GM10248 (cell line): ENCODE measurements around the gene RGL1.

Experiments used
- CTCF ChIA-PET: fragments of 300-600 bp; sonication (Branson Sonifier 250); formaldehyde crosslinking; extraction: SDS; loops from one replicate; lab custom pipeline; 2021; ENCODE audit warnings: antibody characterized with exemption; lab: Yijun Ruan, JAX
- POLR2A ChIA-PET: fragments of 350-650 bp; sonication (Branson Sonifier 250); formaldehyde crosslinking; extraction: SDS; loops from one replicate; lab custom pipeline; 2020; ENCODE audit warnings: antibody characterized with exemption; lab: Yijun Ruan, JAX
- DNase-seq: peaks from one replicate; pipeline ENCODE4 v3.0.0; 2012; ENCODE audit errors: extremely low spot score
- CTCF ChIP-seq: IDR thresholded peaks from 2 replicates; pipeline ENCODE4 v1.5.1; 2012; ENCODE audit warnings: mild to moderate bottlenecking, low read depth; ENCODE audit errors: extremely low read depth, missing control alignments, control extremely low read depth

Gene RGL1

DNA sequence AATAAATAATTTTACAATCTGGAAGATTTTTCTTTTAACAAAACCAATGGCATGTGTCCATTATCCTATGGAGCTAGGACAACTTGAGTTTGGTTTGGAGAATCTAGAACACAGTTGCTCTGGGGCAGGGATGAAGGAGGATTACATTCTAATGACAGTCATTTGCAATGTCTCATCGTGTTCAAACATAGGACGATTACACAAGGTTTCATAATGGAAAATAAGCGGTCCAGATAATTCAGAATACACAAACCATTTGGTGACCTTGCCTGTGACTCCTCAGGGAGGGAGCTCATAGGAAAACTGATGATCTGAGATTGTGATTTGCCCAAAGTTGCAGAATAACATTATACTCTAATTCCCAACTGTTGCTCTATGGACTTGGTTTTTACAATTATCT, 27.6 kb upstream of the RGL1 start:
- ChIA-PET POLR2A (no interaction called here), CTCF (interaction anchor here (0.9 to 1.9 kb wide), 5 partner anchors 11 to 92 kb away, joined by 3 to 8 read pairs (median 3); no protein-coding TSS in a partner anchor)
- no peak for TF ChIP-seq CTCF
- DNase-seq = no peak

GRCh38 chr1:183778045-183778444, 26.9 kb upstream of the RGL1 start:
- no peak for TF ChIP-seq CTCF
- ChIA-PET CTCF (interaction anchor here (0.9 to 1.9 kb wide), 5 partner anchors 11 to 93 kb away, joined by 3 to 8 read pairs (median 3); no protein-coding TSS in a partner anchor), POLR2A (no interaction called here)
- no peak for DNase-seq

GRCh38 chr1:183778568-183779433, 26.1 kb upstream of the RGL1 start:
- DNase-seq = no peak
- ChIA-PET POLR2A (no interaction called here), CTCF (no interaction called here)
- TF ChIP-seq CTCF = no peak

DNA sequence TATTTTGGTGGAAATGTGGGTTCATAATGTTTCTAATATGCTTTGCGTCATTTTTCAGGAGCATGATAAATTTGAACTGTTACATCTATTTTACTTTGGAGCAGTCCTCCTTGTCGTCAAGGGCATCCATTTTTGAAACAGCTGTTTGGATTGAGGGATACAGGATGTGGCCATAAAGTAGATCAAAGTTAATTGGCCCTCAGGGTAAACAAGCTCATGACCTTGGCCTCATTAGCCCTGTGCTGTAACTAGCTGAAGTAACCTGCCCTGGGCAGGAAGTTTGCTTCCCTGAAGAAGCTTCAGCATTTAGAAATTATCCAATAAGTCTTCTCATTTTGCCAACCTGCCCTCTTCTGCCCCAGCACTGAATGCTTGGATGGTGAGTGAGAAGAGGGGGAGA, 24.8 kb upstream of the RGL1 start:
- ChIA-PET POLR2A (no interaction called here), CTCF (interaction anchor here (0.9 to 1.3 kb wide), 3 partner anchors 9 to 23 kb away, joined by 3 to 4 read pairs (median 3); no protein-coding TSS in a partner anchor)
- TF ChIP-seq CTCF = no peak
- no peak for DNase-seq

- no peak for DNase-seq
- POLR2A ChIA-PET = no interaction called here
- CTCF ChIA-PET = interaction anchor here (0.9 to 2.3 kb wide), 5 partner anchors 9 to 23 kb away, joined by 3 to 8 read pairs (median 4); no protein-coding TSS in a partner anchor
- no peak for TF ChIP-seq CTCF
These were observed 24.2 kb upstream of the RGL1 start for GRCh38 chr1:183780757-183781156.

DNA sequence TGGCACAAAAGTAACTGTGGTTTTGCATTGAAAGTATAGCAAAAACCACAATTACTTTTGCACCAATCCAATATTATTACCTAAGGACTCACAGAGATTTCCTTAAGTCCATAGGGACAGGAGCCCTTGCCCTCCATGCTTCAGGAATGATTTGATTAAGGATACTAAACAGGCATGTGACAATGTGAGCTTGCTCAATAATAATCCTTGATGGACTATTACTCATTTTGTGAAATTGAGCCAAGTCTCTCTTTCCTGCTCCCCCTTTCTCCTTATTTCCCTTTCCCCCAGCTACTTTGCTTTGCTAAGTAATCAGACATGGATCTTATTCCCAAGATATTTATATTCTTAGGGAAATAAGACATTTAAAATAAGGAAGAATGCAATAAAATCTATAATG, 21.6 kb upstream of the RGL1 start:
- ChIA-PET POLR2A (no interaction called here), CTCF (interaction anchor here (1.2 kb wide), 1 partner anchor 89 kb away, joined by 3 read pairs; no protein-coding TSS in a partner anchor)
- DNase-seq = no peak
- TF ChIP-seq CTCF = no peak
